ENCODE results near the gene ABCC2.

Gene ABCC2

DNA sequence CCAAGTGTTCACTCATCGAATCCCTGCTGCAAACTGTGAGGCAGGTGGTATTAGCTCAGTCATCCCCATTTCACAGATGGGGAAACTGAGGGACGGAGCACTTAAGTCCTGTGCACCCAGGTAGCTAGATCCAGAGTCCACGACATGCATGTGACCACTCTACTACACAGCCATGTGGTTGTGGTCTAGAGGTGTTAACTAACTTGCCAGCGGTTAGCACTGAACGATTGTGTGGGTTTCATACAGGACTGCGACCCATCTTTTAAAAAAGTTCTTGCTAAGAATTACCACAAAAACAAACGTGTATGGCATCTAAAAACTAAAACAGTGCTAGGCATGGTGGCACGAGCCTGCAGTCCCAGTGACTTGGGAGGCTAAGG, 16.1 kb upstream of the ABCC2 start:
- TF ChIP-seq, protein P1, sequence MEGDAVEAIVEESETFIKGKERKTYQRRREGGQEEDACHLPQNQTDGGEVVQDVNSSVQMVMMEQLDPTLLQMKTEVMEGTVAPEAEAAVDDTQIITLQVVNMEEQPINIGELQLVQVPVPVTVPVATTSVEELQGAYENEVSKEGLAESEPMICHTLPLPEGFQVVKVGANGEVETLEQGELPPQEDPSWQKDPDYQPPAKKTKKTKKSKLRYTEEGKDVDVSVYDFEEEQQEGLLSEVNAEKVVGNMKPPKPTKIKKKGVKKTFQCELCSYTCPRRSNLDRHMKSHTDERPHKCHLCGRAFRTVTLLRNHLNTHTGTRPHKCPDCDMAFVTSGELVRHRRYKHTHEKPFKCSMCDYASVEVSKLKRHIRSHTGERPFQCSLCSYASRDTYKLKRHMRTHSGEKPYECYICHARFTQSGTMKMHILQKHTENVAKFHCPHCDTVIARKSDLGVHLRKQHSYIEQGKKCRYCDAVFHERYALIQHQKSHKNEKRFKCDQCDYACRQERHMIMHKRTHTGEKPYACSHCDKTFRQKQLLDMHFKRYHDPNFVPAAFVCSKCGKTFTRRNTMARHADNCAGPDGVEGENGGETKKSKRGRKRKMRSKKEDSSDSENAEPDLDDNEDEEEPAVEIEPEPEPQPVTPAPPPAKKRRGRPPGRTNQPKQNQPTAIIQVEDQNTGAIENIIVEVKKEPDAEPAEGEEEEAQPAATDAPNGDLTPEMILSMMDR (IDR thresholded peaks at IDR 0.05), result no peak
- H3K27ac Mint-ChIP-seq, result no peak overlapping the region
- no peak for DNase-seq
- H3K9me3 Mint-ChIP-seq, result peaks cover 12% of the 10 kb centered on the region
- peaks cover 28% of the 10 kb centered on the region for H3K36me3 Mint-ChIP-seq (ENCODE audit: low read depth)
- no peaks in the 10 kb centered on the region for H3K4me1 Mint-ChIP-seq
- no peak overlapping the region for H3K4me3 Mint-ChIP-seq
- no peaks in the 10 kb centered on the region for H3K27me3 Mint-ChIP-seq (ENCODE audit: low read depth, poor library complexity)

DNA sequence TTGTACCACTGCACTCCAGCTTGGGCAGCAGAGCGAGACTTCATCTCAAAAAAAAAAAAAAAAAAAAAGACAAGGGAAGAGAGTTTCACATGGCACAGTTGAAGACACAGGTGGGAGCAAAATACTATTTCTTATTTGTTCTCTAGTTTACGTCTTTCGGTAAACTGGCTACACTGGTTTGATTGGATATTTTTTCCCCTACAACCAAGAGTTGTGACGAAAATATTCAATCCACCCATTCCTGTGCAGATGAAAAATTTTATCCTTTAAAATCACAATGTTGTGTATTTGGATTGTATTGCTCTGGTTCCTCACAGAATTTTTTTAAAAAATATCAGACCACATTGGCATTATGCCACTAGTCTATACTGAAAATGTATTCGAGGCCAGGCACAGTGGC, 14.5 kb upstream of the ABCC2 start:
- Mint-ChIP-seq H3K27me3 (ENCODE audit: low read depth, poor library complexity) (no peaks in the 10 kb centered on the region), H3K9me3 (peaks cover 6% of the 10 kb centered on the region), H3K27ac (no peak overlapping the region), H3K4me3 (no peak overlapping the region), H3K4me1 (no peaks in the 10 kb centered on the region), H3K36me3 (ENCODE audit: low read depth) (peaks cover 15% of the 10 kb centered on the region)
- DNase-seq, result no peak
- TF ChIP-seq, protein P1 (IDR thresholded peaks at IDR 0.05), result no peak

DNA sequence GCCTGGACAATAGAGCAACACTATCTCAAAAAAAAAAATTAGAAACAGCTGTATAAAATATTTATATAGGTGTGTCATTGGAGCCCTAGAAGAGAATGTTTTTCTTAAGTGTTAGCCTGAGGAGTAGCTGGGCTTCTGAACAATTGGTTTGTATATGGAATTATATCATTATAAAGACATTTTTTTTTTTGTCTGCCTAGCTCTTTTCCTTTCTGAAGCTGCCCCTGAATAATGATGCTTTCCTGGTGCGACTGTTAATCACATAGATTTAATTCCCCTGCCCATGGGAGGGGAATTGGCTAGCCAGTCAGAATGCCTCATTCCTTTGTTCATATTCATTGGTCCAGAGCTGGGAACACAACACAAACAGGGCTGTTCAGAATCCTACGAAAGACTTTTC, 13.9 kb upstream of the ABCC2 start:
- no peaks in the 10 kb centered on the region for H3K27me3 Mint-ChIP-seq (ENCODE audit: low read depth, poor library complexity)
- H3K4me3 Mint-ChIP-seq, result no peak overlapping the region
- H3K36me3 Mint-ChIP-seq (ENCODE audit: low read depth), result peaks cover 10% of the 10 kb centered on the region
- DNase-seq, result no peak
- no peak overlapping the region for H3K27ac Mint-ChIP-seq
- TF ChIP-seq, protein P1 (IDR thresholded peaks at IDR 0.05), result no peak
- no peaks in the 10 kb centered on the region for H3K4me1 Mint-ChIP-seq
- H3K9me3 Mint-ChIP-seq, result no peaks in the 10 kb centered on the region

DNA sequence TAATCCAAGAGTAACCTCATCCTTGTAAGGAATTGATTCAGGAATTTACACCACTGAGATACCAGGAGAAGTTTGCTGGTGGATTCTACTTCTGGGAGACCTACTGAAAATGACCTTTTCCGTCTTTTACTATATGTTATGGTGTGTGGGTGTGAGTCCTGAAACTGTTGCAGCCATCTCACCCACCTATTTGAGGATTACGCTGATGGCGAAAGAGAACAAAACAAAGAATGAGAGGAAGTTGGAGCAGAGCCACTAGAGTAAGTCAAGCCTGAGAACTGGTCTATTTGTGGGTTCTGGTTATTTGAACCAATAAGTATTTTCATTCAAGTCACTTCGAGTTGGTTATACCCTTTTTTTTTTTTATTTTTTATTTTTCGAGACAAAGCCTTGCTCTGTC, 12.7 kb upstream of the ABCC2 start:
- Mint-ChIP-seq H3K9me3 (no peaks in the 10 kb centered on the region), H3K36me3 (ENCODE audit: low read depth) (peaks cover under 1% of the 10 kb centered on the region), H3K4me1 (no peaks in the 10 kb centered on the region), H3K4me3 (no peak overlapping the region), H3K27me3 (ENCODE audit: low read depth, poor library complexity) (no peaks in the 10 kb centered on the region), H3K27ac (no peak overlapping the region)
- DNase-seq, result no peak
- TF ChIP-seq, protein P1 (IDR thresholded peaks at IDR 0.05), result no peak

DNA sequence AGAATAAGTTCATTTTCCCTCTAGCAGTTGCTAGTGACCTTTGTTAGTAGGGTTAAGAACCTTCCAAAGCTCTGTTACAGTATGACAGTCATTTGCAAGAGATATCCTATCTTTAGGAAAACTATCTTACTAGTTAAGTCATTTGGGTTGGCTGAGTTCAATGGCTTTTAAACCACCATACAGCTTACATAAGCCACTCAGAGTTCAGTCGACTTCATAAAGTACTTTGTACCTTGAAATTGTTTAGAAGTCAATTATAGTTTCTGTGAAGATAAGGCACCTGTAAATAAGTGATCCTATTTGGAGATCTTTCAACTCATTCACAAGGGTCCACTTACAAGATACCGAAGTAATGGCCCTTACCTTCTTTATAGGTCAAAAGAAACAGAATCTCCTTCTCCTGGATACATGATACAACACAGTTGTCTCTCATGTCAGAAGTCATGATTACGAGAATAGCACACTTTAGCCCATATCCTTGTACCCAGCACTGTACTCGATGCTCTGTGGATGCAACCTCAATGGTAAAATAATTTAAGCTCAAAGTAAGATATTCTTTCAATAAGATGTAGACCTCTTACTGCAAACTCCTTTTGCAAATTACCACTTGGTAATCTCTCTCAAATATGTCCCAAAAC, 11.9 kb upstream of the ABCC2 start:
- TF ChIP-seq, protein P1 (IDR thresholded peaks at IDR 0.05), result no peak
- Mint-ChIP-seq H3K4me3 (no peak overlapping the region), H3K27ac (no peak overlapping the region), H3K9me3 (no peaks in the 10 kb centered on the region), H3K4me1 (no peaks in the 10 kb centered on the region), H3K27me3 (ENCODE audit: low read depth, poor library complexity) (no peaks in the 10 kb centered on the region), H3K36me3 (ENCODE audit: low read depth) (no peaks in the 10 kb centered on the region)
- no peak for DNase-seq

DNA sequence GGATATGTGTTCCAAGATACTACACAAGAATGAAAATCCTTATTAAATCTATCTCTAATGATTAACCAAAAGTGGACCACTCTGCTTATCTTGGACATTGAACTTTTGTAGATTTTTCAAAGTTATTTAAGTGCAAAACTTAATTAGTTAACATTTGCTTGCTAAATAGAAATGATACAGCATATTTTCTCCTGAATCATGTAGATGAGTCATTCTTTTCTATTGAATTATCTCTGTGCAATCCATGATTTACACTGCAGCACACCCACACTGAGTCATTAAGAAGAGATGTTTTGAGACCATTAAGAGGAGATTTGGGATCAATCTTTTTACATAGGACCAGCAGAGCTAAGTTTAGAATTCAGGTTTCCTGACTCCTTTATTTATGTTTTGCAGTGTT, 6.6 kb upstream of the ABCC2 start:
- H3K27me3 Mint-ChIP-seq (ENCODE audit: low read depth, poor library complexity), result no peaks in the 10 kb centered on the region
- TF ChIP-seq, protein P1 (IDR thresholded peaks at IDR 0.05), result no peak
- peaks cover 14% of the 10 kb centered on the region for H3K4me1 Mint-ChIP-seq
- H3K27ac Mint-ChIP-seq, result no peak overlapping the region
- H3K4me3 Mint-ChIP-seq, result no peak overlapping the region
- DNase-seq, result no peak
- H3K9me3 Mint-ChIP-seq, result peaks cover 14% of the 10 kb centered on the region
- no peaks in the 10 kb centered on the region for H3K36me3 Mint-ChIP-seq (ENCODE audit: low read depth)

Data from nephron progenitor cell (in vitro differentiated cells).